Type B pancreatic cell (in vitro differentiated cells): ENCODE data around the gene IRF3. TPM values are rescaled to one million over a fixed set of nuclear protein-coding genes. Genes with fewer than 3 reads are reported as not detected.

Experiments
- DNase-seq: peaks from one replicate; pipeline ENCODE4 v3.0.0; 2021; ENCODE audit warnings: mixed read lengths; ENCODE audit not compliant: unreplicated experiment; ENCODE audit errors: extremely low spot score
- H3K27ac Mint-ChIP-seq: 2 replicates; pipeline ENCODE4 v1.8.0; 2021; ENCODE audit warnings: mild to moderate bottlenecking, mixed read lengths
- H3K27me3 Mint-ChIP-seq: 2 replicates; pipeline ENCODE4 v1.8.0; 2021; ENCODE audit warnings: mixed read lengths
- H3K36me3 Mint-ChIP-seq: 2 replicates; pipeline ENCODE4 v1.8.0; 2021; ENCODE audit warnings: mixed read lengths
- H3K4me1 Mint-ChIP-seq: one replicate; pipeline ENCODE4 v1.8.0; 2021; ENCODE audit warnings: mixed read lengths; ENCODE audit not compliant: unreplicated experiment
- H3K4me3 Mint-ChIP-seq: 2 replicates; pipeline ENCODE4 v1.8.0; 2021; ENCODE audit warnings: mild to moderate bottlenecking, mixed read lengths
- H3K9me3 Mint-ChIP-seq: 2 replicates; pipeline ENCODE4 v1.8.0; 2021; ENCODE audit warnings: mixed read lengths
- total RNA-seq: library from RNA; stranded (reverse); gene quantifications from 2 replicates; pipeline ENCODE4 v1.2.1, GENCODE V29; 2021; ENCODE audit warnings: low replicate concordance
- TF ChIP-seq, protein P1 (sequence below): fragments of 200-600 bp; sonication (generic); conservative IDR thresholded peaks from 2 replicates; pipeline ENCODE4 v1.5.0; 2021; ENCODE audit warnings: antibody characterized with exemption, mild to moderate bottlenecking

Gene IRF3
- total RNA-seq, 1 donor from 2014 or later = 81.4 TPM

DNA sequence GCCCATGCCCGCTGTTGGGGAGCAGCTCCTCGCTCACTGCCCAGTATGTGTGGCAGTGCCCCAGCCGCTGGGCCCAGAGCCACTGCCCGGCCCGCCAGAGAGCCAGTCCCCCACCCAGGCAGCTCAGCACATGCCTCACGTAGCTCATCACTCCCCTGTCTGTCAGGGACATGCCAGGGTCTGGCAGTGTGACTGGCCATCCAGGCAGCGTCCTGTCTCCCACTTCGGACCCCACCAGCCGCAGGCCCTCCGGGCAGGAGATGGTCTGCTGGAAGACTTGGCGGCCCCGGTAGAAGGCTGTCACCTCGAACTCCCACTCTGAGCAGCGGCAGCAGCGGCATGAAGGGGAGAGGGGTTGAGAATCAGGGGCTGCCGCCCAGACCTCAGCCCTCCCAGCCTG lies 3.6 kb downstream of the IRF3 start:
- Mint-ChIP-seq H3K27me3 (no peaks in the 10 kb centered on the region), H3K27ac (no peak overlapping the region), H3K9me3 (no peaks in the 10 kb centered on the region), H3K36me3 (peaks cover 9% of the 10 kb centered on the region), H3K4me1 (peaks cover 16% of the 10 kb centered on the region), H3K4me3 (no peak overlapping the region)
- TF ChIP-seq, protein P1, sequence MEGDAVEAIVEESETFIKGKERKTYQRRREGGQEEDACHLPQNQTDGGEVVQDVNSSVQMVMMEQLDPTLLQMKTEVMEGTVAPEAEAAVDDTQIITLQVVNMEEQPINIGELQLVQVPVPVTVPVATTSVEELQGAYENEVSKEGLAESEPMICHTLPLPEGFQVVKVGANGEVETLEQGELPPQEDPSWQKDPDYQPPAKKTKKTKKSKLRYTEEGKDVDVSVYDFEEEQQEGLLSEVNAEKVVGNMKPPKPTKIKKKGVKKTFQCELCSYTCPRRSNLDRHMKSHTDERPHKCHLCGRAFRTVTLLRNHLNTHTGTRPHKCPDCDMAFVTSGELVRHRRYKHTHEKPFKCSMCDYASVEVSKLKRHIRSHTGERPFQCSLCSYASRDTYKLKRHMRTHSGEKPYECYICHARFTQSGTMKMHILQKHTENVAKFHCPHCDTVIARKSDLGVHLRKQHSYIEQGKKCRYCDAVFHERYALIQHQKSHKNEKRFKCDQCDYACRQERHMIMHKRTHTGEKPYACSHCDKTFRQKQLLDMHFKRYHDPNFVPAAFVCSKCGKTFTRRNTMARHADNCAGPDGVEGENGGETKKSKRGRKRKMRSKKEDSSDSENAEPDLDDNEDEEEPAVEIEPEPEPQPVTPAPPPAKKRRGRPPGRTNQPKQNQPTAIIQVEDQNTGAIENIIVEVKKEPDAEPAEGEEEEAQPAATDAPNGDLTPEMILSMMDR = no peak
- DNase-seq = no peak

DNA sequence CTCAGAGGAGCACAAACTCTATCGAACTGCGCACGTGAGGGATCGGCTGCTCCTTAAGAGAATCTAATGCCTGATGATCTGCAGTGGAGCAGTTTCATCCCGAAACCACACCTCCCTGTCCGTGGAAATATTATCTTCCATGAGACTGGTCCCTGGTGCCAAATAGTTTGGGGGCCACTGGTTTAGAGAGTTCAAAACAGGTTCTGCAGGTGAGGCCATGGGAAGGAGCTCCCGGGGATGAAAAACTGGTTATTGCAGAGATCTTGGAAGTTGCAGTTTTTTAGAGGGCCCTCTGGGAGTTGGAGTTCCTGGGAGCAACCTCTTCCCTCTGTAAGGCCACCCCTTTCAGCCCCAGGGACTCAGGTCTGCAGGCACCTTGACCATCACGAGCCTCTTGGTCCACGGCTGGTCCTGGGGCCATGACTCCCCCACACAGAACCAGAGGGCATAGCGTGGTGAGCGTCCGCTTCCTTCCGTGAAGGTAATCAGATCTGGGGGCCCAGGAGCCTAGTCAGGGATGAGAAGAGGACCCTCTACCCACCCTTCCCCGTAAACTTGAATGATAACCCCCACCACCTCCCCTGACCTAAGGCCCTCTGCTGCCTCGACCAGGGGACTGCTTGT lies 5.2 kb downstream of the IRF3 start:
- TF ChIP-seq, protein P1 = no peak
- Mint-ChIP-seq H3K9me3 (no peaks in the 10 kb centered on the region), H3K4me3 (no peak overlapping the region), H3K4me1 (peaks cover 7% of the 10 kb centered on the region), H3K36me3 (peaks cover 9% of the 10 kb centered on the region), H3K27ac (peak overlapping the region; percentile 48), H3K27me3 (no peaks in the 10 kb centered on the region)
- no peak for DNase-seq

DNA sequence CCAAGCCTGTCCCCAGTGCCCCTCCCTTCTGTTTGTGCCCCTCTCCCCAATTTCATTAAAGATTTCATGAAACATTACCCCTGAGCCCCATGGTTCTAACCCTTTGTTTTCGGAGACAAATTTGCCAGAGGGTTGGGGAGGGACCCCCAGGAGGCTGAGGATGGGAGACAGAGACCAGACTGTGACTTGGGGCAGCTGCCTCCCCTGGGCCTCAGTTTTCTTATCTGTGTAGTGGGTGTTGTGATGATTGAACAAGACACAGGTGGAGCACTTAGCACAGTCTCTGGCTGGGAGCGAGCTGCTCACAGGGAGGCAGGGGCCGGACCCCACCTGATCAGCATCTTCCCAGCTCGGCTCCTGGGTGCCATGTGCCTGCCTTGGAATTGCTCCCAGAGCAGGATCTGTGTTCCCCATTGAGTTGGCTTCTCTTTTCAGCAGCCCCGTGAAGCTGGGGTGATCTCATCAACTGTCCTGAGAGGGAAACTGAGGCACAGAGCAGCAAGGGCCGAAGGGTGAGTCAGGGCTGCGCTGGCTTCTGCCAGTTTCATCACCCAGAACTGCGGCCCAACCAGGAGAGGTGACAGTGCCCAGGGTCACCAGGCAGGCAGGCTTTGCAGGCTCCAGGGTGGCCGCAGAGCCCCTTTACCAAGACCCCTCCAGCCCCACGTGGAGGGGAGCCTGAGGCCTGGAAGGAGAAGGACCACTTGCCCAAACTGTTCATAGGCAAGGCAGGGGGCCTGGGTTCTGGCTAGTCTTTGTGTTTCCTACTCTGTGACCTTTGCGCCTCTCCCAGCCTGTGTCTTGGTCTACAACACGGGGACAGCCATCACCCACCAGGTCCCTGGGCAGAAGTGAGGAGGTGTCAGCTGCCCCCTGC lies 6.9 kb downstream of the IRF3 start:
- no peak for DNase-seq
- Mint-ChIP-seq H3K9me3 (no peaks in the 10 kb centered on the region), H3K27me3 (no peaks in the 10 kb centered on the region), H3K36me3 (peaks cover 14% of the 10 kb centered on the region), H3K4me3 (no peak overlapping the region), H3K27ac (no peak overlapping the region), H3K4me1 (no peaks in the 10 kb centered on the region)
- TF ChIP-seq, protein P1 = no peak

GRCh38 chr19:49658139-49658517 lies 7.5 kb downstream of the IRF3 start:
- no peaks in the 10 kb centered on the region for H3K4me1 Mint-ChIP-seq
- no peak for DNase-seq
- TF ChIP-seq, protein P1 = no peak
- H3K27me3 Mint-ChIP-seq = no peaks in the 10 kb centered on the region
- H3K9me3 Mint-ChIP-seq = no peaks in the 10 kb centered on the region
- no peak overlapping the region for H3K27ac Mint-ChIP-seq
- peaks cover 14% of the 10 kb centered on the region for H3K36me3 Mint-ChIP-seq
- no peak overlapping the region for H3K4me3 Mint-ChIP-seq

- H3K36me3 Mint-ChIP-seq = peaks cover 14% of the 10 kb centered on the region
- H3K27me3 Mint-ChIP-seq = no peaks in the 10 kb centered on the region
- H3K27ac Mint-ChIP-seq = no peak overlapping the region
- TF ChIP-seq, protein P1 = no peak
- H3K4me1 Mint-ChIP-seq = no peaks in the 10 kb centered on the region
- no peak for DNase-seq
- no peaks in the 10 kb centered on the region for H3K9me3 Mint-ChIP-seq
- no peak overlapping the region for H3K4me3 Mint-ChIP-seq
These were observed 8.0 kb downstream of the IRF3 start for GRCh38 chr19:49657493-49658138.
